ENCODE measurements around the gene CEACAM20. TPM values are rescaled to one million over a fixed set of nuclear protein-coding genes. Genes with fewer than 3 reads are reported as not detected.

Gene CEACAM20
- total RNA-seq, 1 experiment from 2014 or later: not detected

- H4K20me1 ChIP-seq (ENCODE audit: insufficient read depth): no peaks in the 10 kb centered on the region
- BruUV-seq (replicated peaks): no TSS peak
- no peak overlapping the region for H2AFZ ChIP-seq (ENCODE audit: low read depth, low read length, poor library complexity, severe bottlenecking)
- no peak overlapping the region for H3K4me2 ChIP-seq (ENCODE audit: low read length)
- H3K27ac ChIP-seq (ENCODE audit: low read depth, low read length): no peak overlapping the region
- H3K27me3 ChIP-seq (ENCODE audit: insufficient read depth, low read length): no peaks in the 10 kb centered on the region
- no peaks in the 10 kb centered on the region for H3K9me2 ChIP-seq (ENCODE audit: insufficient read depth)
- intact Hi-C loops (cut with micrococcal nuclease): no loop called here
- ChIA-PET POLR2A (interaction anchor here (0.6 kb wide), 1 partner anchor 9 kb away, joined by 7 read pairs; no protein-coding TSS in a partner anchor), RAD21 (ENCODE audit: low non-redundant PET in 1 of 2, low total read pairs in 2 of 2, uncharacterized antibody in 2 of 2, unreplicated experiment in 2 of 2) (no interaction called here), CTCF (no interaction called here)
- no peak for TF ChIP-seq MAX (IDR thresholded peaks at IDR 0.05)
- TF ChIP-seq ZFX (IDR thresholded peaks at IDR 0.05): no peak
- TF ChIP-seq RAD21 (IDR thresholded peaks at IDR 0.05; ENCODE audit: low read depth): no peak
- H3K4me1 ChIP-seq (ENCODE audit: control insufficient read depth in 1 of 2, insufficient read depth in 2 of 2, low read length in 2 of 2): no peaks in the 10 kb centered on the region
- no peaks in the 10 kb centered on the region for H3K9me3 ChIP-seq (ENCODE audit: control insufficient read depth in 1 of 2, insufficient read depth in 1 of 2, low read depth in 1 of 2, low read length in 2 of 2)
- H3K79me2 ChIP-seq (ENCODE audit: insufficient read depth, low read length): no peaks in the 10 kb centered on the region
- no peak overlapping the region for H3K4me3 ChIP-seq (replicated peaks in 1 of 2; ENCODE audit: low read depth in 1 of 2, low read length in 2 of 2)
- no peak overlapping the region for H3K9ac ChIP-seq (ENCODE audit: low read length)
- DNase-seq (ENCODE audit: low read depth, low spot score) (no peak), ATAC-seq (no peak)
- no peaks in the 10 kb centered on the region for H3K36me3 ChIP-seq (ENCODE audit: control insufficient read depth in 1 of 2, insufficient read depth in 2 of 2, low read length in 2 of 2)
Measured at GRCh38 chr19:44532819-44533218, 3.3 kb upstream of the CEACAM20 start.

GRCh38 chr19:44530777-44531176, 1.3 kb upstream of the CEACAM20 start:
- ATAC-seq (no peak), DNase-seq (ENCODE audit: low read depth, low spot score) (no peak)
- Histone ChIP-seq H3K79me2 (ENCODE audit: insufficient read depth, low read length) (no peaks in the 10 kb centered on the region), H3K4me2 (ENCODE audit: low read length) (no peak overlapping the region), H4K20me1 (ENCODE audit: insufficient read depth) (no peaks in the 10 kb centered on the region), H3K4me3 (replicated peaks in 1 of 2; ENCODE audit: low read depth in 1 of 2, low read length in 2 of 2) (no peak overlapping the region), H3K27me3 (ENCODE audit: insufficient read depth, low read length) (no peaks in the 10 kb centered on the region), H3K9me2 (ENCODE audit: insufficient read depth) (no peaks in the 10 kb centered on the region), H2AFZ (ENCODE audit: low read depth, low read length, poor library complexity, severe bottlenecking) (no peak overlapping the region), H3K27ac (ENCODE audit: low read depth, low read length) (no peak overlapping the region), H3K36me3 (ENCODE audit: control insufficient read depth in 1 of 2, insufficient read depth in 2 of 2, low read length in 2 of 2) (no peaks in the 10 kb centered on the region), H3K9ac (ENCODE audit: low read length) (no peak overlapping the region), H3K9me3 (ENCODE audit: control insufficient read depth in 1 of 2, insufficient read depth in 1 of 2, low read depth in 1 of 2, low read length in 2 of 2) (no peaks in the 10 kb centered on the region), H3K4me1 (ENCODE audit: control insufficient read depth in 1 of 2, insufficient read depth in 2 of 2, low read length in 2 of 2) (no peaks in the 10 kb centered on the region)
- TF ChIP-seq ZNF274 (IDR thresholded peaks at IDR 0.05; ENCODE audit: low read depth, low read length) (no peak), ZBTB33 (IDR thresholded peaks at IDR 0.05; ENCODE audit: extremely low read depth, insufficient replicate concordance, low read length) (no peak), EZH2phosphoT487 (IDR thresholded peaks at IDR 0.05; ENCODE audit: borderline replicate concordance) (no peak), CBX3 (IDR thresholded peaks at IDR 0.05; ENCODE audit: low read depth) (no peak), MAX (IDR thresholded peaks at IDR 0.05) (no peak), JUND (IDR thresholded peaks at IDR 0.05) (no peak), ZFX (IDR thresholded peaks at IDR 0.05) (no peak), EZH2 (IDR thresholded peaks at IDR 0.05) (no peak), CTCF (IDR thresholded peaks at IDR 0.05 in 2 of 3, conservative IDR thresholded peaks at IDR 0.05 in 1 of 3; ENCODE audit: borderline replicate concordance in 1 of 3, insufficient read depth in 1 of 3, low read depth in 2 of 3, low read length in 2 of 3) (no peak), EGR1 (IDR thresholded peaks at IDR 0.05; ENCODE audit: low read depth) (no peak)
- ChIA-PET POLR2A (no interaction called here), RAD21 (ENCODE audit: low non-redundant PET in 1 of 2, low total read pairs in 2 of 2, uncharacterized antibody in 2 of 2, unreplicated experiment in 2 of 2) (no interaction called here), CTCF (no interaction called here)
- intact Hi-C loops (cut with micrococcal nuclease): no loop called here
- no TSS peak for BruUV-seq (replicated peaks)
